NCI-H187 (cell line): ENCODE data around the gene SIRT7.

ENCODE experiments used
- DNase-seq, 2 experiments: peaks; one replicate each; lab custom pipeline; 2025; lab: John Stamatoyannopoulos, UW

Gene SIRT7, protein sequence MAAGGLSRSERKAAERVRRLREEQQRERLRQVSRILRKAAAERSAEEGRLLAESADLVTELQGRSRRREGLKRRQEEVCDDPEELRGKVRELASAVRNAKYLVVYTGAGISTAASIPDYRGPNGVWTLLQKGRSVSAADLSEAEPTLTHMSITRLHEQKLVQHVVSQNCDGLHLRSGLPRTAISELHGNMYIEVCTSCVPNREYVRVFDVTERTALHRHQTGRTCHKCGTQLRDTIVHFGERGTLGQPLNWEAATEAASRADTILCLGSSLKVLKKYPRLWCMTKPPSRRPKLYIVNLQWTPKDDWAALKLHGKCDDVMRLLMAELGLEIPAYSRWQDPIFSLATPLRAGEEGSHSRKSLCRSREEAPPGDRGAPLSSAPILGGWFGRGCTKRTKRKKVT

DNA sequence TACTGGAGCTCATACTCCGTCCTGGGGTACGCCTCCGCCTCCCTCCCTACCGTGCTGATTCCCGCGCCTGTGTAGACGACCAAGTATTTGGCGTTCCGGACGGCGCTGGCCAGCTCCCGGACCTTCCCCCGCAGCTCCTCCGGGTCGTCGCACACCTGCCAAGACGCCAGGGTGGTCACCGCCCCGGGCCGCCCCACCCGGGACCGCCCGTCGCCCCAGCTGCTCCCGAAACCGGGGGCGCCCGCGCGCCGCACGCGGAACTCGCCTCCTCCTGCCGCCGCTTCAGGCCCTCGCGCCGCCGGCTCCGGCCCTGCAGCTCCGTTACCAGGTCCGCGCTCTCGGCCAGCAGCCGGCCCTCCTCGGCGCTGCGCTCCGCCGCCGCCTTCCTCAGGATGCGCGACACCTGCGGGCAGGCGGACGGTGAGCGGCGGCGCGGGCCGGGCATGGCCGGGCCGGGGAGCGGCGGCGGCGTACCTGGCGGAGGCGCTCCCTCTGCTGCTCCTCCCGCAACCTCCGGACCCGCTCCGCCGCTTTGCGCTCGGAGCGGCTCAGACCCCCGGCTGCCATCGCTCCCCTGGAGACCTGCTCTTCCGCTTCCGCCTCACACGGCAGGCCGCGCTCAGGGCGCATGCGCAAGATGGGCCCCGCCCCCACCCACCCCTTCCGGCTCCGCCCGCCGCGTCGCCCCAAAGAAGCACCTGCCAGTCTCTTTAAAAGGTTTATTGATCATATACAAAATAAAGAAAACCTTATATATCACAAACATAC lies at the start of gene SIRT7:
Gene SIRT7 (minus strand): TSS at position 612 of the 768 bp plus-strand sequence. CDS start 45 bp downstream, at position 567.
- peak; percentile 52 to 77 for DNase-seq

- DNase-seq = no peak
These were observed 49.2 kb upstream of the SIRT7 start for GRCh38 chr17:81967244-81967532.

GRCh38 chr17:81966343-81967243 lies 48.6 kb upstream of the SIRT7 start:
- no peak for DNase-seq

DNA sequence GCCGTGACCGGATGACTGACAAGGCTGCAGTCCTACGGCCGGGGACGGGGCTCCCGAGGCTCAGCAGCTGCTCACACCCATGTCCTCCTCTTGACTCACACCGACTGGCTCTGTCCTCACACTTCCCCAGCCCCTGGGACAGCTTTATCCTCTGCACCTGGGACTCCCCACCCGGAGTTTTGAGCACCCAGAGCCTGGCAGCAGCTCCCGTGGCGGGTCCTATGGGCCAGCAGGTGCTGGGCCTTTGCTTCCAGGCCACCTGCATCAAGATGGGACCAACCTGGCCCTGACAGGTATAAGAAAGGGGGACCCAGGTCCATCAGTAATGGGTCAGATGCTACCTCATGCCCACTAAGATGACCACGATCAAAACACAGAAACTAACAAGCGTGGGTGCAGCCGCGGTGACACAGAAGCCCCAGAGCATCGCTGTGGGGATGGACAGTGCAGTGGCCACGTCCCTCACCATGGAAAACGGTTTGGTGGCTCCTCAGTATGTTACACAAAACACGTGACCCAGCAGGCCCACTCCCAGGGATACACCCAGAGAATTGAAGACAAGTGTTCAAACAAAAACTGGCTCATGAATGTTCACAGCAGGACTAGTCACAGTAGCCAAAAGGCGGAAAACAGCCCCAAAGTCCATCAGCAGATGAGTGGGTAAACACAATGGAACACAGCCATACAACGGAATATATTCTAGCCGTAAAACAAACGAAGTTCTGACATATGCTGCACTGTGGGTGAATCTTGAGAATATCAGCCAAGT lies 46.3 kb upstream of the SIRT7 start:
- DNase-seq = no peak

- no peak for DNase-seq
These were observed 44.8 kb upstream of the SIRT7 start for GRCh38 chr17:81962499-81963441.

DNA sequence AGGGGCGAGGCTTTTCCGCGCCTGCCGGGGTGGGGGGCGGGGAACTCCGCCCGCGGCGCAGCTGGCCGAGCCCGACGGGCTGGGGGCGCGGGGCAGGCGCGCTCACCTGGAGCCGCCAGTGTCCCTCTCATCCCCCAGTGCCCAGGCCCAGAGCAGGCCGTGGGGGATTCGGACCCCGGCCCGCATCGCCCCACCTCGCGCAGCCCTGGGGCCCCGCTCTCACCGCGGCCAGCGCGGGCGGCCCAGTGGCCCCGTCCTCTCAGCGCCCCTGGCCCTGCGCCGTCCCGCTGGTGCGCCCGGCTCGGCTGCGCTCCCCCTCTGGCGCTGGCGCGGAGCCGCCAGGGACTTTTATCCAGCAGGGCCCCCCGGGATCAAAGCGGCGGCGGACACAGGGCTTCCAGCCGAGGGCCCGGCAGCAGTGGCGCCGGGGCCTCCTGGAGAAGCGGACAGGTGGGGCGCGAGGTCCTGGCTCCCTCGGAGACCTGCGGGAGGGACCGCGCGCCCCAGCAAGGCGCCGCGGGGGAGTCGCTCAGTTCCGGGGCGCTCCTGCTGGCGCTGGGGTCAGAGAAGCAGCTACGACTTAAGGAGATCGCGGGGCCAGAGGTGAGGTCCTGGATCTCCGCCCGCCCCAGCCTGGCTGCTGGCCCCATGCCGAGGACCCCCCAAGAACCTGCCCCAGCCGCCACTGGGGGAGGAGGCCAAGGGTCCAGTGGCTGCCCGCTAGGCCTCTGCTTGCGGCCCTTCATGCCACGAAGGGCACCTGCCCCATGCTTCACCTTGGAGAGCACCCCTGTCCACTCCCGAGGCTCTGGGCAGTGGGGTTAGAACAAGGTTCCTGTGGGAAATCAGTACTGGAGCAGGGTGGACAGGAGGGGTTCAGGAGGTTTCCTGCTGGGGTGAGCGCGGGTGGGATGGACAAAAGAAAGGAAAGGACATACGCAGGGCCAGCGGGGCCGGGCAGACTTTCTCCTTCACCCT lies 43.8 kb upstream of the SIRT7 start:
- DNase-seq = no peak

- DNase-seq = no peak
These were observed 43.1 kb upstream of the SIRT7 start, which contains the start of gene NOTUM for GRCh38 chr17:81961087-81961511. Gene NOTUM (minus strand): TSS chr17:81961187. CDS start chr17:81960909, 278 bp downstream.

DNA sequence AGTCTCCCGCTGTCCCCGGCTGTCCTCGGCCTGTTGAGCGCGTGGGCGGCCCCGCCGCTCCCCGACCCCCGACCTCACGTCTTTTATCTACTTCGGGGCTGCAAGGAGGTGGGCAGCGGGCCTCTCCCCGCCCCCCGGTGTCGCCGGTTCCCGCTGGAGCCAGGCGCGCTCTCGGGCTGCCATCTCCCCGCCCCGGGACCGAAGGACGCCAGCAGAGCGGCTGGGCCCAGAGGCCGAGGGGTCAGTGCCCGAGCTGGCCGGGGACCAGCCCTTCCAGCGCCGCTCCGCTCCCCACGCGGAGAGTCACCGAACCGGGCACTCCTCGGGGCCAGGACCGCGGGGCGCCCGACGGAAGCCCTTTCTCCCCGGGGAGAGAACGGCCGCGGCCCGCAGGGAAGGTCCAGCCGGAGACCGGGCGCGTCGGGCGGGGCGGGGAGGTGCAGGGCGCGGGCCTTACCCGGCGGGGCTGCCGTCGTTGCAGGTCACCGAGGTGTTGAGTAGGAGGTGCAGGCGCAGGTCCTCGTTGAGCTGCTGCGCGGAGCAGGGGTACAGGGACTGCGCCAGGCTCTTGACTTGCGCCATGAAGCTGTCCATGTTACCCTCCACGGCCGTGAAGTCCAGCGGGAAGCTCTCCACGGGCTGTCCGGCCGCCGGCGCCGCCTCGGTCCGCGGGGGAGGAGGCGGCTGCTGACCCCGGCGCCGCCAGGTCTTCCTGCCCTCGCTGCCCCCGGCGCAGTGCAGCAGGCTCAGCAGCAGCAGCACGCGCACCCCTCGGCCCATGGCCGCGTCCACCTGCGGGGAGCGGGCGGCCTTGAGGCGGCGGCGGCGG lies 42.4 kb upstream of the SIRT7 start:
- DNase-seq = no peak

DNA sequence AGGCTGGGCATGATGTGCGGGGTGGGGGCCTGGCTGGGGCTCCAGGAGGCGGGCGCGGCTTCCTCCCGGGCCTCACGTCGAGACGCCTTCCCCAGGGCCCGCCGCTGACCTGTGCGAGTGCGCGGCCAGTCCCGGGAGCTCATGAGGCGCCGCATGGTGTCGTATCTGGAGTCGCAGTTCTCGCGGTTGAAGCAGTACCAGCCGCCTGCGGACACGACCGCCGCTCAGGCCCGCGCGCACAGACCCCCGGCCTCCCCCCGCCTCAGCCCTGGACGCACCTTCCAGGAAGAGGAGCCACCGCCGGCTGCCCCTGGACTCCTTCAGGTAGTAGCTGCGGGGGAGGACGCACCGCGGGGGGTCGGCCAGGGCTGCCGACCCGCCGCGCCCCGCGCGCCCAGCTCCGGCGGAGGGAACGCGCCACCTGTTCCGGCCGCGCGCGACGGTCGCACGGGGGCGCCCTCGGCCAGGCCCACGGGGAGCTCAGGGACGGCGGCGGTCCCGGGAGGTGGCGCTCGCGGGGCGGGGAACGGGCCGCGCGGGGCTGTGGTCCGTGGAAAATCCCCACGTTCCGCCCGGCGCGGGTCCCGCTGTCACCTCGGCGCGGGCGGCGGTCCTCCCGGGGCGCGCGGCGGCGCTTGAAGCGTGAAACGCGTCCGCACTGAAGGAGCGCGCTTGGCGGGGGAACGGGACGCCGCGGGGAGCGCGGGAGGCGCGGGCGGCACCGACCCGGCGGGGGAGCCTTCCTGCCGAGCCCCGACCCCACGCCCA lies 41.6 kb upstream of the SIRT7 start:
- DNase-seq = no peak

DNA sequence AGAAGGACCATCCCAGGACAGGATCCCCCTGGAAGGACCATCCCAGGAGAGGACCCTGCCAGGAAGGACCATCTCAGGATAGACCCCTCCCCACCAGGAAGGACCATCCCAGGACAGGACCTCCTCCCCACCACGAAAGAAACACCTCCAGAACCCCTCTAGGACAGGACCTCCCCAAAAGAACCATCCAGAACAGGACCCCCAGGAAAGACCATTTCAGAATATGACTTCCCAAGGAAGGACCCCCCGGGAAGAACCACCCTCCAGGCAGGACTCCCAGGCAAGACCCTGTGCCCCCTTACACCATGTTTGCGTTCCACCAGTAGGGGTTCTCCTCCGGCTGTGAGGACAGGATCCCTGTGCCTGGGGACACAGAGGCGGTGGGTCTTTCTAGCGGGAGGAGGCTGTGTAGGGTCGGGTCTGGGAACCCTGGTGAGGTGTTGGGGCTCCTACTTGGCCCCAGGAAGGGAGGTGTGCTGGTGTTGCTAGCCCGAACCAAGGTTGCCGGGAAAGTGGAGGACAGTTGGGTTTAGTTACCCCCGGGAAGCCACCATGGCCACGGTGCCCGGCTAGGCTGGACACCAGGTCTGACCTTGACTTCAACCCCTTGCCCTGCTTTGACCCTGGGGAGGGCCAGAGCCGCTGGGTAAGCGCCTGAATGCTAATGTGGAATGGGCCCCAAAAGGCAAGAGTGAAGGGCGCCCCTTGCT lies 40.8 kb upstream of the SIRT7 start:
- no peak for DNase-seq

DNA sequence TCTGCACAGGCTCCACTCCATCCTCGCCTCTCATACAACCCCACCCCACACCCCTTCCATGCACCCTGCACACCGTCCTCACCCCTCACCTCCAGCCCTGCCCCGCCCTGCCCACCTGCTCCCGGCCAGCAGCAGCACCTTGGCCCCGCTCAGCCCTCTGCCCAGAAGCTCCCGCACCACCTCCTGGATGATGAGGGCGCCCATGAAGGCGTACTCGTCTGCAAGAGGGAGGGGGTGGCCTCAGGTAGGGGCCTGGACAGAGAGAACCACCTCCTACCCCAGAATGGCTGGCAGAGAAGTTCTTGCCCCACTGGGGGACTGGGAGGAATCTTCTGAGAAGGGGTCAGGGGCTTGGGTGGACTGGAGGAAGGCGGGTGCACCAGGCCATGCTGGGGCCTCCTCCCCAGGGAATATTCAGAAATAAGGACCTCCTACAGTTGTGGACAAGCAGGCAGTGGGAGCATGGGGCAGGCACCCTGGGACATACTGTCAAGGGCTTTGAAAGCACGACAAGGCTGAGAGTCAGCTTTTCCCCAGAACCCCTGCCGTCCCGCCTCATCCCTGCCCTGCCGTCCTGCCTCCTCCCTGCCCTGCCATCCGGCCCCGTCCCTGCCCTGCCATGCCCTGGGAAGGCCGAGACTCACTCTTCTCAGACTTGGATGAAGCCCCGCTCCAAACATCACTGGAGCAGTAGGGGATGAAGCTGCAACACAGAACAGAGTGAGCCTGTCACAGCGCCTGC lies 39.9 kb upstream of the SIRT7 start:
- no peak for DNase-seq

DNA sequence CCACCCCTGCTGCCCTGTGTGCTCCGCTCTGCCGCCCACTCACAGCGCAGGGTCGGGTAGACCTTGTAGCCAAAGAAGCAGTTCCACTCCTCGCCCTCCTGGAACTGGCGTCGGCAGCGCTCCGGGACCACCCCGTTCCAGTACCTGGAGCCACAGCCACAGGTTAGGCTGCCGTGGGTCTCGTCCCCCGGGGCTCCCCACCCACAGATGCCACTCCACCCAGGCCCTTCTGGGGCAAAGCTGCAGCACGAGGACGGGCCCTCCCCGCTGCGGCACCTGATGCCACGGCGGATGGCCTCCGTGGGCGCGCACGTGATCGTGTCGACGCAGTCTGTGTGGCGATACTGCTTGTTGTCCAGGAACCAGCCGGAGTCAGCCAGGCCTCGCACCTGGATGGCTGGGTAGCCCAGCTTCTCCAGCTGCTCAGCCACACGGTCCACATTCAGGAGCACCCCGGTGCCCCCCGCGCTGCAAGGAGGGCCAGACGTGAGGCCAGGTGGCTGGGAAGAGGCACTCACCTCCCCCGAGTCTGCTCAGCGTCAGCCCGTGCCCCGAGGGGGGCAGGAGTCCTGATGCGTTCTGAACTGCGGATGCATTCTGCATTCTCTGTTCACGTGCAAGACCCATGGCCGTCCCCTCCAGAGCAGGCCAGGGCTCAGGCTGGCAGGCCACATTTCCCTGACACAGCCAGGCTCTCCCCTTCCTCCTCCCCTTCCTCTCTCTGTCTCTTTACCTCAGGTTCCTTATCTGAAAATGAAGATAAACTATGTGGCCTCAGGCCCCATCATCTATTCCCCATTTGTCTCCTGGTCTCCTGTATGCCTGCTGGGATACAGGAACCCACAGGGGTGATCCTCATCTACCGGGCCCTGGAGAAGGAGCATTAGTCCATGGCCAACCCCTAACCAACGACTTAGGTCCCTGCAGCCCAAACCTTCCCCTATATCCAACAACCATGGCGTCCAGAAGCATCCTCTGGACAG lies 38.9 kb upstream of the SIRT7 start:
- DNase-seq = no peak

DNA sequence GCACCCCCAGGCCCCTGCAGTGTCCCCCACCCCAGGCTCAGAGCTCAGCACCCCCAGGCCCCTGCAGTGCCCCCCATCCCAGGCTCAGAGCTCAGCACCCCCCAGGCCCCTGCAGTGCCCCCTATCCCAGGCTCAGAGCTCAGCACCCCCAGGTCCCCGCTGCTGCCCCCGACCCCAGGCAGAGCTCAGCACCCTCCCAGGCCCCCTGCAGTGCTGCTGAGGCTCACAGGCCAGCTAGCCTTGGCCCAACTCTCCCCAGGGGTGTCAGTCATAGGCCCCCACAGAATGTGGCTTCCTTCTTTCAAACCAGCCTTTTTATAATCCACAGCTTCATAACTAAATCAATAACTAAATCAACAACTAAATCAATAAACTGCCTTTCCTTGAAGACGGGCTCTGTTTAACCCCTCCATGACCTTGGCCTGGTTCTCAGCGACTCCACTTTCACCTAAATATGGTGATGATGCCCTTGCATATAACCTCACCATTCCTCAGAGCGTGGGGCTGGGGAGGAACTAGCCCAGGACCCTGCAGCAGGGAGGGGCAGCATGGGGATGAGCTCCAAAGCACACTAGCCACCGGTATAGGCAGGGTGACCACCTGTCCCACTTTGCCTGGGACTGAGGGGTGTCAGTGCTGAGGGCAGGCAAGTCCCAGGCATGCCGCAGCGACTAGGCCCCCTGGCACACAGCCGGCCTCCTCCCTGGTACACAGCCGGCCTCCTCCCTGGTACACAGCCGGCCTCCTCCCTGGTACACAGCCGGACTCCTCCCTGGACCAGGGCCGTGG lies 38.0 kb upstream of the SIRT7 start:
- no peak for DNase-seq

- no peak for DNase-seq
These were observed 37.2 kb upstream of the SIRT7 start for GRCh38 chr17:81955058-81955681.
